BLaER1 treated with 17β-estradiol and CSF1 and Interleukin-3, amounts not matched to agents 10 nM and 100 nM (cell line): ENCODE measurements around the gene PTPRM.

ENCODE experiments used
- H3K27ac ChIP-seq, 11 experiments: shearing (Covaris generic); formaldehyde crosslinking; 2 replicates each; pipeline ENCODE4 v1.8.1; 2022
- H3K27me3 ChIP-seq, 11 experiments: shearing (Covaris generic); formaldehyde crosslinking; 2 replicates each; pipeline ENCODE4 v1.8.1; 2022
- H3K36me3 ChIP-seq, 11 experiments: shearing (Covaris generic); formaldehyde crosslinking; 2 replicates each; pipeline ENCODE4 v1.8.1; 2022
- H3K4me1 ChIP-seq, 10 experiments: shearing (Covaris generic); formaldehyde crosslinking; 2 replicates each; pipeline ENCODE4 v1.8.1; 2022
- H3K4me2 ChIP-seq, 11 experiments: shearing (Covaris generic); formaldehyde crosslinking; 2 replicates each; pipeline ENCODE4 v1.8.1; 2022
- H3K4me3 ChIP-seq, 10 experiments: shearing (Covaris generic); formaldehyde crosslinking; 2 replicates each; pipeline ENCODE4 v1.8.1; 2022
- H3K9ac ChIP-seq, 11 experiments: shearing (Covaris generic); formaldehyde crosslinking; 2 replicates each; pipeline ENCODE4 v1.8.1; 2022
- H3K9me3 ChIP-seq, 11 experiments: shearing (Covaris generic); formaldehyde crosslinking; replicated peaks in 1 of 11; 2 replicates each; pipeline ENCODE4 v1.8.1; 2022
- H4K20me1 ChIP-seq, 11 experiments: shearing (Covaris generic); formaldehyde crosslinking; 2 replicates each; pipeline ENCODE4 v1.8.1; 2022
- Cebpa-rat ChIP-seq, 11 experiments: shearing (Covaris generic); IDR thresholded peaks; 2 replicates each; pipeline ENCODE4 v1.8.1; 2022

The PTPRM gene

GRCh38 chr18:8091035-8091434, 523.9 kb downstream of the PTPRM start:
- Histone ChIP-seq H4K20me1 (no peaks in the 10 kb centered on the region), H3K4me1 (no peaks in the 10 kb centered on the region)

GRCh38 chr18:8095947-8096570, 528.9 kb downstream of the PTPRM start:
- Histone ChIP-seq H3K4me3 (no peak overlapping the region), H3K4me1 (no peaks in the 10 kb centered on the region), H3K9me3 (no peaks in the 10 kb centered on the region), H3K36me3 (no peaks in the 10 kb centered on the region), H4K20me1 (no peaks in the 10 kb centered on the region), H3K4me2 (no peak overlapping the region), H3K27me3 (no peaks in the 10 kb centered on the region), H3K9ac (no peak overlapping the region), H3K27ac (no peak overlapping the region)
- TF ChIP-seq Cebpa-rat (IDR thresholded peaks at IDR 0.05) = no peak

More at GRCh38 chr18:8091035-8091434, 523.9 kb downstream of the PTPRM start:
- Histone ChIP-seq H3K4me2 (no peak overlapping the region), H3K4me3 (no peak overlapping the region), H3K27ac (no peak overlapping the region), H3K9me3 (no peaks in the 10 kb centered on the region), H3K9ac (no peak overlapping the region), H3K36me3 (no peaks in the 10 kb centered on the region), H3K27me3 (no peaks in the 10 kb centered on the region)
- TF ChIP-seq Cebpa-rat (IDR thresholded peaks at IDR 0.05) = no peak

- Histone ChIP-seq H3K9me3 (peaks cover 0 to 3% (median 0%) of the 10 kb centered on the region in 11 experiments; a peak in 13 of 22 replicates), H3K4me3 (no peak overlapping the region), H3K4me2 (no peak overlapping the region), H3K9ac (no peak overlapping the region), H3K36me3 (no peaks in the 10 kb centered on the region), H4K20me1 (no peaks in the 10 kb centered on the region), H3K4me1 (no peaks in the 10 kb centered on the region), H3K27me3 (no peaks in the 10 kb centered on the region), H3K27ac (no peak overlapping the region)
- TF ChIP-seq Cebpa-rat (IDR thresholded peaks at IDR 0.05) = no peak
Observed at GRCh38 chr18:8097399-8097798, 530.3 kb downstream of the PTPRM start.

- Histone ChIP-seq H3K4me2 (no peak overlapping the region), H4K20me1 (no peaks in the 10 kb centered on the region), H3K4me3 (no peak overlapping the region), H3K36me3 (peaks cover 0 to under 1% (median 0%) of the 10 kb centered on the region in 11 experiments; a peak in 1 of 22 replicates), H3K27ac (no peak overlapping the region), H3K9ac (no peak overlapping the region), H3K27me3 (no peaks in the 10 kb centered on the region), H3K9me3 (peaks cover 0 to 8% (median 0%) of the 10 kb centered on the region in 11 experiments; a peak in 13 of 22 replicates), H3K4me1 (no peaks in the 10 kb centered on the region)
- no peak for TF ChIP-seq Cebpa-rat (IDR thresholded peaks at IDR 0.05)
Observed at GRCh38 chr18:8097927-8098326, 530.8 kb downstream of the PTPRM start.

- peaks cover 0 to 3% (median 0%) of the 10 kb centered on the region in 11 experiments; a peak in 2 of 22 replicates for H3K36me3 ChIP-seq
- TF ChIP-seq Cebpa-rat (IDR thresholded peaks at IDR 0.05) = no peak
Observed at GRCh38 chr18:8106603-8107002, 539.5 kb downstream of the PTPRM start.

GRCh38 chr18:8107426-8107825, 540.3 kb downstream of the PTPRM start:
- no peak for TF ChIP-seq Cebpa-rat (IDR thresholded peaks at IDR 0.05)
- Histone ChIP-seq H3K9ac (no peak overlapping the region), H3K27me3 (no peaks in the 10 kb centered on the region), H3K36me3 (peaks cover 0 to 3% (median 0%) of the 10 kb centered on the region in 11 experiments; a peak in 2 of 22 replicates), H4K20me1 (no peaks in the 10 kb centered on the region), H3K4me2 (no peak overlapping the region), H3K4me1 (no peaks in the 10 kb centered on the region), H3K27ac (no peak overlapping the region), H3K9me3 (peaks cover 0 to 12% (median 0%) of the 10 kb centered on the region in 11 experiments; a peak in 13 of 22 replicates), H3K4me3 (no peak overlapping the region)

More at GRCh38 chr18:8106603-8107002, 539.5 kb downstream of the PTPRM start:
- H3K4me1 ChIP-seq = no peaks in the 10 kb centered on the region
- H3K4me2 ChIP-seq = no peak overlapping the region
- H3K9me3 ChIP-seq = peaks cover 0 to 15% (median 0%) of the 10 kb centered on the region in 11 experiments; a peak in 13 of 22 replicates
- H3K4me3 ChIP-seq = no peak overlapping the region
- no peak overlapping the region for H3K9ac ChIP-seq
- no peak overlapping the region for H3K27ac ChIP-seq
- no peaks in the 10 kb centered on the region for H4K20me1 ChIP-seq
- no peaks in the 10 kb centered on the region for H3K27me3 ChIP-seq

GRCh38 chr18:8114480-8114879, 547.4 kb downstream of the PTPRM start:
- peak overlapping the region; percentile 34 to 82 (median 57) for H3K4me2 ChIP-seq

GRCh38 chr18:8116341-8117005, 549.4 kb downstream of the PTPRM start:
- Histone ChIP-seq H3K9ac (no peak overlapping the region), H3K27ac (no peak overlapping the region), H3K36me3 (no peaks in the 10 kb centered on the region), H3K4me2 (no peak overlapping the region), H3K27me3 (no peaks in the 10 kb centered on the region), H3K9me3 (no peaks in the 10 kb centered on the region), H3K4me3 (no peak overlapping the region), H3K4me1 (peaks cover 8 to 16% (median 13%) of the 10 kb centered on the region in 10 experiments; a peak in 19 of 20 replicates), H4K20me1 (no peaks in the 10 kb centered on the region)
- no peak for TF ChIP-seq Cebpa-rat (IDR thresholded peaks at IDR 0.05)

More at GRCh38 chr18:8114480-8114879, 547.4 kb downstream of the PTPRM start:
- H3K27me3 ChIP-seq = no peaks in the 10 kb centered on the region
- no peaks in the 10 kb centered on the region for H3K9me3 ChIP-seq
- peaks cover 8 to 16% (median 13%) of the 10 kb centered on the region in 10 experiments; a peak in 19 of 20 replicates for H3K4me1 ChIP-seq
- TF ChIP-seq Cebpa-rat (IDR thresholded peaks at IDR 0.05) = no peak
- no peaks in the 10 kb centered on the region for H3K36me3 ChIP-seq
- no peaks in the 10 kb centered on the region for H4K20me1 ChIP-seq
- no peak overlapping the region for H3K9ac ChIP-seq
- H3K4me3 ChIP-seq = no peak overlapping the region; a peak in 1 of 20 replicates
- no peak overlapping the region for H3K27ac ChIP-seq

GRCh38 chr18:8117006-8117371, 549.9 kb downstream of the PTPRM start:
- H3K27ac ChIP-seq = no peak overlapping the region
- no peaks in the 10 kb centered on the region for H3K9me3 ChIP-seq
- H3K4me2 ChIP-seq = no peak overlapping the region
- no peak for TF ChIP-seq Cebpa-rat (IDR thresholded peaks at IDR 0.05)
- no peaks in the 10 kb centered on the region for H3K36me3 ChIP-seq
- H3K4me1 ChIP-seq = peaks cover 8 to 16% (median 13%) of the 10 kb centered on the region in 10 experiments; a peak in 19 of 20 replicates
- no peaks in the 10 kb centered on the region for H3K27me3 ChIP-seq
- H4K20me1 ChIP-seq = no peaks in the 10 kb centered on the region
- H3K4me3 ChIP-seq = no peak overlapping the region
- no peak overlapping the region for H3K9ac ChIP-seq
